ENCODE measurements around the gene RBBP6. TPM values are rescaled to one million over a fixed set of nuclear protein-coding genes. Genes with fewer than 3 reads are reported as not detected.
A peak's percentile ranks its signal among the peaks of the same experiment; 100 is the strongest.

RBBP6 gene
- total and polyA plus RNA-seq, 9 of the 15 experiments (the other 6 are each of a cell fraction or from before 2014, with no cell fraction given): 19.2 to 76.6 (median 42.7) TPM

- no peak for TF ChIP-seq PHF21A (IDR thresholded peaks at IDR 0.05; ENCODE audit: borderline replicate concordance, low read depth)
- TF ChIP-seq SMC3 (conservative IDR thresholded peaks at IDR 0.05; ENCODE audit: insufficient read depth, low read depth, low read length): peak; percentile 77
- TF ChIP-seq ZNF354B (CRISPR knock-in tag; IDR thresholded peaks at IDR 0.05): no peak
- peak in 1 of 2 experiments; percentile 33 for TF ChIP-seq E2F6 (IDR thresholded peaks at IDR 0.05; ENCODE audit: borderline replicate concordance in 1 of 2, extremely low read depth in 1 of 2, insufficient read depth in 1 of 2, insufficient read length in 1 of 2, low read depth in 1 of 2, low read length in 1 of 2, poor library complexity in 1 of 2, severe bottlenecking in 1 of 2)
- TF ChIP-seq RB1 (IDR thresholded peaks at IDR 0.05; ENCODE audit: low read depth): peak; percentile 60; the same call in 1 of the 2 replicates
- TF ChIP-seq, protein P1, sequence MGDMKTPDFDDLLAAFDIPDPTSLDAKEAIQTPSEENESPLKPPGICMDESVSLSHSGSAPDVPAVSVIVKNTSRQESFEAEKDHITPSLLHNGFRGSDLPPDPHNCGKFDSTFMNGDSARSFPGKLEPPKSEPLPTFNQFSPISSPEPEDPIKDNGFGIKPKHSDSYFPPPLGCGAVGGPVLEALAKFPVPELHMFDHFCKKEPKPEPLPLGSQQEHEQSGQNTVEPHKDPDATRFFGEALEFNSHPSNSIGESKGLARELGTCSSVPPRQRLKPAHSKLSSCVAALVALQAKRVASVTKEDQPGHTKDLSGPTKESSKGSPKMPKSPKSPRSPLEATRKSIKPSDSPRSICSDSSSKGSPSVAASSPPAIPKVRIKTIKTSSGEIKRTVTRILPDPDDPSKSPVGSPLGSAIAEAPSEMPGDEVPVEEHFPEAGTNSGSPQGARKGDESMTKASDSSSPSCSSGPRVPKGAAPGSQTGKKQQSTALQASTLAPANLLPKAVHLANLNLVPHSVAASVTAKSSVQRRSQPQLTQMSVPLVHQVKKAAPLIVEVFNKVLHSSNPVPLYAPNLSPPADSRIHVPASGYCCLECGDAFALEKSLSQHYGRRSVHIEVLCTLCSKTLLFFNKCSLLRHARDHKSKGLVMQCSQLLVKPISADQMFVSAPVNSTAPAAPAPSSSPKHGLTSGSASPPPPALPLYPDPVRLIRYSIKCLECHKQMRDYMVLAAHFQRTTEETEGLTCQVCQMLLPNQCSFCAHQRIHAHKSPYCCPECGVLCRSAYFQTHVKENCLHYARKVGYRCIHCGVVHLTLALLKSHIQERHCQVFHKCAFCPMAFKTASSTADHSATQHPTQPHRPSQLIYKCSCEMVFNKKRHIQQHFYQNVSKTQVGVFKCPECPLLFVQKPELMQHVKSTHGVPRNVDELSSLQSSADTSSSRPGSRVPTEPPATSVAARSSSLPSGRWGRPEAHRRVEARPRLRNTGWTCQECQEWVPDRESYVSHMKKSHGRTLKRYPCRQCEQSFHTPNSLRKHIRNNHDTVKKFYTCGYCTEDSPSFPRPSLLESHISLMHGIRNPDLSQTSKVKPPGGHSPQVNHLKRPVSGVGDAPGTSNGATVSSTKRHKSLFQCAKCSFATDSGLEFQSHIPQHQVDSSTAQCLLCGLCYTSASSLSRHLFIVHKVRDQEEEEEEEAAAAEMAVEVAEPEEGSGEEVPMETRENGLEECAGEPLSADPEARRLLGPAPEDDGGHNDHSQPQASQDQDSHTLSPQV (IDR thresholded peaks at IDR 0.05): no peak
- TF ChIP-seq, protein P2, sequence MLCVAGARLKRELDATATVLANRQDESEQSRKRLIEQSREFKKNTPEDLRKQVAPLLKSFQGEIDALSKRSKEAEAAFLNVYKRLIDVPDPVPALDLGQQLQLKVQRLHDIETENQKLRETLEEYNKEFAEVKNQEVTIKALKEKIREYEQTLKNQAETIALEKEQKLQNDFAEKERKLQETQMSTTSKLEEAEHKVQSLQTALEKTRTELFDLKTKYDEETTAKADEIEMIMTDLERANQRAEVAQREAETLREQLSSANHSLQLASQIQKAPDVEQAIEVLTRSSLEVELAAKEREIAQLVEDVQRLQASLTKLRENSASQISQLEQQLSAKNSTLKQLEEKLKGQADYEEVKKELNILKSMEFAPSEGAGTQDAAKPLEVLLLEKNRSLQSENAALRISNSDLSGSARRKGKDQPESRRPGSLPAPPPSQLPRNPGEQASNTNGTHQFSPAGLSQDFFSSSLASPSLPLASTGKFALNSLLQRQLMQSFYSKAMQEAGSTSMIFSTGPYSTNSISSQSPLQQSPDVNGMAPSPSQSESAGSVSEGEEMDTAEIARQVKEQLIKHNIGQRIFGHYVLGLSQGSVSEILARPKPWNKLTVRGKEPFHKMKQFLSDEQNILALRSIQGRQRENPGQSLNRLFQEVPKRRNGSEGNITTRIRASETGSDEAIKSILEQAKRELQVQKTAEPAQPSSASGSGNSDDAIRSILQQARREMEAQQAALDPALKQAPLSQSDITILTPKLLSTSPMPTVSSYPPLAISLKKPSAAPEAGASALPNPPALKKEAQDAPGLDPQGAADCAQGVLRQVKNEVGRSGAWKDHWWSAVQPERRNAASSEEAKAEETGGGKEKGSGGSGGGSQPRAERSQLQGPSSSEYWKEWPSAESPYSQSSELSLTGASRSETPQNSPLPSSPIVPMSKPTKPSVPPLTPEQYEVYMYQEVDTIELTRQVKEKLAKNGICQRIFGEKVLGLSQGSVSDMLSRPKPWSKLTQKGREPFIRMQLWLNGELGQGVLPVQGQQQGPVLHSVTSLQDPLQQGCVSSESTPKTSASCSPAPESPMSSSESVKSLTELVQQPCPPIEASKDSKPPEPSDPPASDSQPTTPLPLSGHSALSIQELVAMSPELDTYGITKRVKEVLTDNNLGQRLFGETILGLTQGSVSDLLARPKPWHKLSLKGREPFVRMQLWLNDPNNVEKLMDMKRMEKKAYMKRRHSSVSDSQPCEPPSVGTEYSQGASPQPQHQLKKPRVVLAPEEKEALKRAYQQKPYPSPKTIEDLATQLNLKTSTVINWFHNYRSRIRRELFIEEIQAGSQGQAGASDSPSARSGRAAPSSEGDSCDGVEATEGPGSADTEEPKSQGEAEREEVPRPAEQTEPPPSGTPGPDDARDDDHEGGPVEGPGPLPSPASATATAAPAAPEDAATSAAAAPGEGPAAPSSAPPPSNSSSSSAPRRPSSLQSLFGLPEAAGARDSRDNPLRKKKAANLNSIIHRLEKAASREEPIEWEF (CRISPR knock-in tag; IDR thresholded peaks at IDR 0.05): no peak
- TF ChIP-seq HIVEP1 (CRISPR knock-in tag; IDR thresholded peaks at IDR 0.05): no peak
- TF ChIP-seq LCOR (CRISPR knock-in tag; IDR thresholded peaks at IDR 0.05): peak; percentile 76; the same call in 1 of the 2 replicates
- TF ChIP-seq, protein P3, sequence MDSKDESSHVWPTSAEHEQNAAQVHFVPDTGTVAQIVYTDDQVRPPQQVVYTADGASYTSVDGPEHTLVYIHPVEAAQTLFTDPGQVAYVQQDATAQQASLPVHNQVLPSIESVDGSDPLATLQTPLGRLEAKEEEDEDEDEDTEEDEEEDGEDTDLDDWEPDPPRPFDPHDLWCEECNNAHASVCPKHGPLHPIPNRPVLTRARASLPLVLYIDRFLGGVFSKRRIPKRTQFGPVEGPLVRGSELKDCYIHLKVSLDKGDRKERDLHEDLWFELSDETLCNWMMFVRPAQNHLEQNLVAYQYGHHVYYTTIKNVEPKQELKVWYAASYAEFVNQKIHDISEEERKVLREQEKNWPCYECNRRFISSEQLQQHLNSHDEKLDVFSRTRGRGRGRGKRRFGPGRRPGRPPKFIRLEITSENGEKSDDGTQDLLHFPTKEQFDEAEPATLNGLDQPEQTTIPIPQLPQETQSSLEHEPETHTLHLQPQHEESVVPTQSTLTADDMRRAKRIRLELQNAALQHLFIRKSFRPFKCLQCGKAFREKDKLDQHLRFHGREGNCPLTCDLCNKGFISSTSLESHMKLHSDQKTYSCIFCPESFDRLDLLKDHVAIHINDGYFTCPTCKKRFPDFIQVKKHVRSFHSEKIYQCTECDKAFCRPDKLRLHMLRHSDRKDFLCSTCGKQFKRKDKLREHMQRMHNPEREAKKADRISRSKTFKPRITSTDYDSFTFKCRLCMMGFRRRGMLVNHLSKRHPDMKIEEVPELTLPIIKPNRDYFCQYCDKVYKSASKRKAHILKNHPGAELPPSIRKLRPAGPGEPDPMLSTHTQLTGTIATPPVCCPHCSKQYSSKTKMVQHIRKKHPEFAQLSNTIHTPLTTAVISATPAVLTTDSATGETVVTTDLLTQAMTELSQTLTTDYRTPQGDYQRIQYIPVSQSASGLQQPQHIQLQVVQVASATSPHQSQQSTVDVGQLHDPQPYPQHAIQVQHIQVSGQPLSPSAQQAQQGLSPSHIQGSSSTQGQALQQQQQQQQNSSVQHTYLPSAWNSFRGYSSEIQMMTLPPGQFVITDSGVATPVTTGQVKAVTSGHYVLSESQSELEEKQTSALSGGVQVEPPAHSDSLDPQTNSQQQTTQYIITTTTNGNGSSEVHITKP (IDR thresholded peaks at IDR 0.05; ENCODE audit: partially characterized antibody): no peak
- no peak for TF ChIP-seq ZNF586 (CRISPR knock-in tag; conservative IDR thresholded peaks at IDR 0.05)
Observed at GRCh38 chr16:24504472-24505345, 34.7 kb upstream of the RBBP6 start (continued).
